Stimulated activated CD8-positive, alpha-beta memory T cell treated with anti-CD3 and anti-CD28 coated beads, Interleukin-4, amount 100 ng/mL, for 1 hour (primary cell): ENCODE data around the gene TMEM238L.

Experiments
- DNase-seq, 2 donors: peaks; one replicate each; pipeline ENCODE4 v3.0.0-alpha.2; 2020; ENCODE audit warnings: low read depth in 2 of 2, low spot score in 1 of 2

TMEM238L gene

GRCh38 chr17:10748531-10749181, 55.2 kb downstream of the TMEM238L start:
- DNase-seq: no peak

- DNase-seq: no peak
These were observed 58.7 kb downstream of the TMEM238L start for GRCh38 chr17:10745231-10745630.
